ENCODE data around the gene KCNT2.
"Not testable (repeated sequence)": the region's sequence is repeated elsewhere in the genome, so short reads cannot be mapped to it uniquely, and the experiment has no call there.

The KCNT2 gene

DNA sequence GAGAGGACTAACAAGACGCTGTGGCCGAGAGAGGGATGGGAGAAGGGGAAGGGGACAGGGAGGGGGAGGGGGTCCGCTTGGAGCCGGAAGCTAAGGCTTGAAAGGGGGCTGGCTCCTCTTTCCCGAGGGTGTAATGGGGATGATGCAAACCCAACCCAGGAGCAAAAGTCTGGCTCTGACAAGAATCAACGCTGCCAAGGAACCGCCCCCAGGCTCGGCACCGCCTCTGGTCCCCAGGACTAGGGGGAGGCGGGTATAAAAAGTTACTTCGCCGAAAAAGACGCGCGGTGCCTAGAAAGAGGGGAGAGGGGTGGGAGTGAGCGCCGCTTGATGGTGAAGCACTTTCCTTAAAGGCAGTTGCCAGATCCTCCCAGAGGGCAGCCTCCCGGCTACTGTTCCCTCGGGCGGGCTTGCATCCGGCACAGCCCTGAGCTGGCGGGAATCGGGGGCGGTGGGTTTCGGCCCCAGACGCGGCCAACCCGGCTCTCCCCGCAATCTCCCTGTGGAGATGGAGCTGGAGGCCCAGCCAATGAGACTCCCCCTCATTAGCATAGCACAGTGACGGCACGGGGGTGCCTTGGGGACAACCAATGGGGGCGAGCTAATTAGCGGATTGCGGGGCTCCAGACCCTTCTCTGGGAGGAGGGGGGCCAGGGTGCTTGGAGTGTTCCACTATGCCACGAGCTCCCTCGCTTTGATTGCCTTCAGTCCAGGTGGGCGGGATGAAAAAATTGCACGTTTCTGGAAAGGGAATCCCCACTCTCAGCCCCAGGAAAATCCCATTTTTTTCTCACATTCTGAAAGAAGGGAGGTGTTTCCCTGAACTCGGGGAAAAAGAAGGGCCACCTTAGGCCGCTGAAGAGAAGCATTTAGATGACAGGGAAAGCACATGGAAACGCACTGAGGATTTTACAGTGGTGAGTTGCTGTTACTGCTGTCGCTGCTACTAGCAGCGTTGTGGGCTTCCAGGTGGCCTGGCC, at the start of gene KCNT2:
Gene KCNT2, minus strand, starts transcription at position 51 of the 980 bp plus-strand sequence. CDS start 131 bp downstream, outside the sequence.
- DNase-seq: no peak

DNA sequence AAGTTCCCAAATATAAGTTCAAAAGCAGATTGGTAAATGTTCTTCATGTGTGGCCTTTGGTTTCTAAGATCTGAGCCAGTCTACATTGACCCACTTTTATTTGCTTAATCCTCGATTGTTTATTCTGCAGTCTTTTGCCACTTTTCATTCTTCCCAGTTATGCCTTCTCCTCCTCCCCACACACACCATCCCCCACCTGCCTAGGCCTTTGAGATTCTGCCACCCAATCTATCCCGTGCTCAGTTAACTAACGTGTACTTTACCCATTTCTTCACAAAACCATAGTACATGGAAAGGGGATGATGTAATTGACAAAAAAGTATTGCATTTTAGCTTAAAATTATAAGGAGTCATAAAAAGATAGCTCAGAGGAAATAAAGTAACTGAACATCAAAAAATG, 47.3 kb upstream of the KCNT2 start:
- no peak for DNase-seq

DNA sequence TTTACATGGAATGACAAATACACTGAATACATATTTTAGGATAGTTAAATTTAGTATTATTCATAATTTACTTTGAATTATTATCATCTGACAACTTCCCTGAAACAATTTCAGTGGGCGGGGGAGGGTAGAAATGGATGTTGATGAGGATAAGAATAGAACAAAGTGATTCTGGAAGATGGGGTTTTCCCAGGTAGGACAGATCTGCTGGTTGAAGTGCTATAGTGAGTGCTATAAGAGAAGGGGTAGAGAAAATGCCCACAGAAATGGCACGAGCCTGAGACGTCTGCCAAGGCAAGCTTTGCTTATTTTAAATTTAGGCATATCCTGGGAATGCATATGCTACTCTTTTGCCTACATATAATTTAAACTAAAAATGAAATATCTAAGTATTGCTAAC, 46.8 kb upstream of the KCNT2 start:
- DNase-seq: no peak

DNA sequence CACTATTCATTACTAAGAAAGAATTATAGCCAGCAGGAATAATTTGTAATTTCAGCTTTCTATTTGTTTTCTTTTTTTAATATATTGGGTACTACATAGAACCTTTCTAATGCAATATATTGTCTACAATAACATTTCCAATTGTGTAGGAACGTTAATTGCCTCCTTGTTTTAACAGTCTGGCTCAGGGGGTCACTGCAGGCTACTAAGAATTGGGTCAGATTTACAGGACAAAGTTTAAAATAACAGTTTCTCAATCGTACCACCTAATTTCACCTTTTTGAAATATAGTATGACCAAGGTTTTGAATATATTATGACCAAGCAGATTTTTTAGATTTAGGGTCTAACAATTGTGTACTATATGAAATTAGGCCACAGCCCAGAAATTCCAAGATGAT, 46.0 kb upstream of the KCNT2 start:
- no peak for DNase-seq

DNA sequence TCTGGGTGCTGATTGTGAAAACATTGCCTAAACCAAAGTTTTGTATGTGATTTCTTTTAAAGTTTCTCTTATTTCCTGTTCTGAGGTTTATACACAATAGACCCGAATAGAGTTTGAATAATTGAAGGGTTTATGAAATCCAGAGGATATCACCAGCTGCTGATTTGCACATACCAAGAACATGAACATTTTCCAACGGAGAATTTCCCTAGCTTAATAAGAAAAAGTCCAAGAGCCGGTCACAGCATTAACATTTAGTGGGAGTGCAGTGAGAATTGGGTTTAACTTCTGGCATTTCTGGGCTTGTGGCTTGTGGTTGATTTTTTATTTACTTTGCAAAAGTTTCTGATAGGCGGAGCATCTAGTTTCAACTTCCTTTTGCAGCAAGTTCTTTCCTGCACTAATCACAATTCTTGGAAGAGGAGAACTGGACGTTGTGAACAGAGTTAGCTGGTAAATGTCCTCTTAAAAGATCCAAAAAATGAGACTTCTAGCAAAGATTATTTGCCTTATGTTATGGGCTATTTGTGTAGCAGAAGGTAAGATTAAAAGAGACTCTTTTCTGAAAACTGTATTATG, 43.5 kb upstream of the KCNT2 start, which contains the start of gene CFH:
Gene CFH, plus strand, starts transcription at position 407 of the 579 bp plus-strand sequence. Its CDS starts 75 bp downstream, at position 482.
- no peak for DNase-seq

DNA sequence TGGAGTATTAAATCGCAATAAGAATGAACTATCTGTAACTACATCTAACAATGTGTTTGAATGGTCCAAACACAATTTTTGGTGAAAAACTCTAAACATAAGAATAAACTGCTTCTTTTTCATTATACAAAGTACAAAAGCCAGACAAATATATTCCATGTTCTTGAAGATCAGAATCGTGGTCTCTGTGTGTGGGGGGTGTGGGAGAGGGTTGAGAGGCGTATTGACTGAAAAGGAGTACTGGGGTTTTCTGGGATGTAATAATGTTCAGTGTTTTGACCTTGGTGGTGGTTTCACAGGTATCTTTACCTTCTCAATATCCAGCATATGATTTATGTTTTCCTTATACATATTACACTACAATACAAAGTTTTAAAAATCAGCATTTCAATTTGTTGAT, 42.8 kb upstream of the KCNT2 start:
- DNase-seq: no peak

DNA sequence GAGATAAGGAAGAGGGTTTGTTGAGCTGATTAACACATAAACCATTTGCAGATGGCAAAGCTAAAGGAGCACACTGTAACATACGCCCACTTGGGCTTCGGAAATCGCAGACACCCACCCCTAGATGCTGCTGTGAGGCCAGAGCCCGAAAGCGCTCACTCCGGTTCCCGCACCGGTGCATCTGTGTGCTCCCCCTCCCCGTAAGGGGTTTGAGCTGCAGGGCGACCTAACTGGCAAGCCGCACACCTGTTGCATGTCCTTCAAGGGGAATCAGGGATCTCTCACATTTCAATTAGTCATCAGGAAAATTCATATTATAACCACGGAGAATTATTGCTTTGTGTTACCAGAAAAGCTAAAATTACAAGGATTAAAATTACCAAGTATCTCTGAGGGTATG, 42.2 kb upstream of the KCNT2 start:
- DNase-seq: no peak

DNA sequence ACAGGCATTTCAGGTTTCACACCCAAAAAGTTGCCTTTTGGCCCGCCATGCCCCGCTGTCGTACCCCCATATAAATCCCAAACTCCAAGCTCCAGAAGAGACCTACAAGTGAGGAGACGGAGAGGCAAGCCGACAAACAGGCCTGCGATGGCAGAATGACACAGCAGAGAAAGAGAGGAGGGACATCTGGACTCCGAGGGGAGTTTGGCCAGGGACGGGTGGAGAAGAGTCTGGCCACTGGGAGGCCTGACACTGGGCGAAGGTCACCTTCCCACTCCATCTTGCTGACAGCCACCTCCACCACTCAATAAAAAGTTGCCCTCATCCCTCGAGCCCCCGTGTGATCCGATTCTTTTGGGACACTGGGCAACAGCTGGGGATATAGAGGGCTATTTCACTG, 41.8 kb upstream of the KCNT2 start:
- DNase-seq: no peak

DNA sequence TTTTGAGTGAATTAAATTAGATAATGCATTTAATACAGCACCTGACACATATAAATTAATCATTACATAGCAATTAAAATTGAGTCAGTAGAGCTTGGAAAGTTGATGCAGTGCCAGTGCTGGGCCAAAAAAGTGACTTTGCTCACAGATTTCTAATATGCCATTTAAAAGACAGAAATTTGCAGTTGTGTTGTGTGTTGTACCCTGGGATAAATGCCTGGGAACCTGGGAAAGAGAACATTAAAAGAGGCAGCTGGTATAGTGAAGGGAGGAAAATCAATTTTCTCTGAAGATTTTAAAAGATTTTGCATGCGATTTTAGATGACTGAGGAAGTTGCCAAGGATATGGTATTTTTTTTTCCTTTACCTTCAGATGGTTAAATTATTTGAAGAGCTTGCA, 32.7 kb upstream of the KCNT2 start:
- no peak for DNase-seq

DNA sequence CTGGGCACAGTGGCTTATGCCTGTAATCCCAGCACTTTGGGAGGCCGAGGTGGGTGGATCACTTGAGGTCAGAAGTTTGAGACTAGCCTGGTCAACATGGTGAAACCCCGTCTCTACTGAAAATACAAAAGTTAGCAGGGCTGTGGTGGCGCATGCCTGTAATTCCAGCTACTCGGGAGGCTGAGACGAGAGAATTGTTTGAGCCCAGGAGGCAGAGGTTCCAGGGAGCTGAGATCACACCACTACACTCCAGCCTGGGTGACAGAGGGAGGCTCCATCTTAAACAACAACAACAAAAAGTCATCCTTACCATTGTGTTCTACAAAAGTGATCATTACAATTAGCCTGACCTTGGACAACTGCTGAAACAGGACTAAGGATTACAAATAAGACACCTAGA, 31.1 kb upstream of the KCNT2 start:
- not testable (repeated sequence) for DNase-seq

DNA sequence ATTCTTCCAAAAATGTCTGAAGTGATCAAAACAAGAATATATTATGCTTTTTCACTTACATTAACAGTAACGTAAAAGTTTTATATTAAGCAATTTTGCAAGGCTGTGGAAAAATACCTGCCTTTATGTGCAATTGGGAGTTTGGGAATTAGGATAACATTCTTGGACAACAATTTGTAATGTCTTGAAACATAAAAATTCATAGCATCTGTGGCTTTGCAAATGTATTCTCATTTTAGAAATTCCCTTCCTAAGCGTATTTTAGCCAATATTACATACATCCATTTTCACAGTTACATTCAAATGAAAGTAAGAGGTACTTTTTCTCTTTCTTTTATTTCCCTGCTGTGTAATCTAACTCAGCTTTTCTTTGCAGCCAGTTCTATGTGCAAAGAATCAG, 30.2 kb upstream of the KCNT2 start:
- no peak for DNase-seq

DNA sequence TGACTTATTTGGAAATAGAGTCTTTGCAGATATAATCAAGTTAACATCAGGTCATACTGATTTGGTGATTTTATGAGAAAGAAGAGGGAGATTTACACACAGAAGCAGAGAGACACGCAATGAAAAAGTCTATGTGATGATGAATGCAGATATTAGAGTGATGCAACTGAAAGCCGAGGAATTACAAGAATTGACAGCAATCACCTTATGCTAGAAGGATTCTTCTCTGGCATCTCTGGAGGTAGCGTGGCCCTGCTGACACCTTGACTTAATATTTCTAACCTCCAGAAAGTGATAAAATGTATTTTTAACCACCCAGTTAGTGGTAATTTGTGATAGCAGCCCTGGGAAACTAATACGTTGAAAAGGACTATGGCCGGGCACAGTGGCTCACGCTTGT, 29.4 kb upstream of the KCNT2 start:
- DNase-seq: no peak

DNA sequence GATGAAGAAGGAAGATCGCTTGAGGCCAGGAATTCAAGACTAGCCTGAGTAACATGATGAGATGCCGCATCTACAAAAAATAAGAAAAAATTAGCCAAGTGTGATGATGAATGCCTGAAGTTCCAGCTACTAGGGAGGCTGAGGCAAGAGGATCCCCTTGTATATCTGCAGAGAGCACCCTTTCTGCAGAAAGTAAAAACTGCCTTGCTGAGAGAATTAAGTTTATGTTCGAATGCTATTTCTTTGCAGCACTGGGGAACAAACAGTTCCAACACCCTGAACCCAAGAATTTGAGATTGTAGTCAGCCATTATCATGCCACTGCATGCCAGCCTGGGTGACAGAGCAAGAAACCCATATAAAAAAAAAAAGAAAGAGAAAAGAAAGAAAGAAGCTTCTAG, 20.6 kb upstream of the KCNT2 start:
- DNase-seq: no peak

DNA sequence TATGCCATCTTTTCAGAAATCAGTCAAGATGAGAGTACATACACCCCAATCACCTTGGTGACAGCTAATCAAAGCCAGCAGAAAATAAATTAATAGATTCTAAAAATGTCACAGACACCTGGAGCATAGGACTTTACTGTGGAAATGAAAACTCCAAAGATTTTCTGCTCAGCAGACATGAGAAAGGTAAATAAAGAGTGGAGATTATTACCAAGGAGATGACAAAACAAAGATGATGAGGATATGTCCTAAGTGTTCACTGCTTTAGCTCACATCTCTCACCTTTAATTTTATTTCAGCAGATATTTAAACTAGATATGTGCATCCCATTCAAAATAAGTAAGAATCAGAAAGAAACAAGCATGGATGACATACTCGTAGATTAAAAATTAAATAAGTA, 14.8 kb upstream of the KCNT2 start:
- DNase-seq: no peak

DNA sequence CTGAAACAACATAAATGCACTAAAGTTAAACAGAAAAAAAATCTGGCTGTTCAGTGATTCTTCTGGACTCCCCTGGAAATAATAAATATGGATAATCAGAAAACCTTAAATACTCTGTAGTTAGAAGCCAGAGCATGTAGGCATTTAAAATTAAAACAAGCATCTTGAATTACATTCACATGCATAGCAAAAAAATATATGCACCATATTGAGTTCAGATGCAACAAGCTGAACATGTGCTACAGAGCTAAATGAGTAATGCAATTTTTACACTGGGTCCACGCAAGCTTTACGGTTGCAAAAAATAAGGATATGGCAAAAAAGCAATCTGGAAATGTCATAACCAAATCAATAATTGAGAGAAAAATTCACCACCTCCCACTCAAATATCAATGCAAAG, 11.5 kb upstream of the KCNT2 start:
- DNase-seq: no peak

DNA sequence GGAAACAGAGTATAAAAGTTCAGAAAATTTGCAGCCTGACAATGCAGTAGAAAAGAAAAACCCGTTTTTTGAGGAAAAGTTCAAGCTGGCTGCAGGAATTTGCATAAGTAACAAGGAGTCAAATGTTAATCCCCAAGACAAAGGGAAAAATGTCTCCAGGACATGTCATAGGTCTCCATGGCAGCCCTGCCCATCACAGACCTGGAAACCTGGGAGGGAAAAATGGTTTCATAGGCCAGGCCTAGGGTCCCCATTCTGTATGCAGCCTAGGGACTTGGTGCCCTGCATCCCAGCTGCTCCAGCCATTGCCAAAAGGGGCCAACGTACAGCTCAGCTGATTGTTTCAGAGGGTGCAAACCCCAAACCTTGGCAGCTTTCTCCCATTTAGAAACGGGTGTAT, 3.6 kb upstream of the KCNT2 start:
- DNase-seq: no peak

DNA sequence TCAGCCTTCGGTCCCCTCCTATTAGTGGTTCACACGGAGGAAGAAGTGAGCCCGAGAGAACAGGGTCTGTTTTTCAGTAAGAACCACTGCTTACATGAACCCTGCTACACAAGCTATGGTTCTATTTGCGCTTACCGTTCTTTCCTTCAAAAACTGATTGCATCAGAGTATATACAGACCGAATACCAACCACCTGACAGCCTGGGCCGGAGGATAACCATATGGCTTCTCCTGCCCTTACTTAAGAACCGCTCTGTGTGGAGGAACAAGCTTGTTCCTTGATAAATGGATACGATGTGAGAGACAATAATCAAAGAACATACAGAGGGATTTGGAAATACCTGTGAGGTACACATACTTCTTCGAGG, 1.1 kb upstream of the KCNT2 start:
- DNase-seq: no peak

DNA sequence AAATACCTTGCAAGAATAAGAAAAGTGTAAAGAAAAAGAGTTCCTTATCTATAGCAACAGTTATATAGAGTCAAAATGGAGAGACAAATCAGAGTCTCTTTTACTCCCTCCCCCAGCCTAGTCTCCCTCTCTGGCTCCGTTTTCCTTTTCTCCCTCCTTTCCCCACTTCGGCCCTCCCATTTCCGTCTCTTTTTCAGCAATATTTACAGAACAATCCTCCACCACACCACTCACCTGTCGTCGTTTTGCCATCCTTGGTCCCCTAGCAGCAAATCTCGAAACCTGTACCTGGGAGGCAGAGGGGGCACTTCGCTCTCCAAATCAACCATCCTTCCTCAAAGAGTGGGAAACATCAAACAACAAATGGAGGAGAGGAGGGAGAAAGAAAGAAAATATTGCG, 259 bp downstream of the KCNT2 start:
- DNase-seq: no peak

DNA sequence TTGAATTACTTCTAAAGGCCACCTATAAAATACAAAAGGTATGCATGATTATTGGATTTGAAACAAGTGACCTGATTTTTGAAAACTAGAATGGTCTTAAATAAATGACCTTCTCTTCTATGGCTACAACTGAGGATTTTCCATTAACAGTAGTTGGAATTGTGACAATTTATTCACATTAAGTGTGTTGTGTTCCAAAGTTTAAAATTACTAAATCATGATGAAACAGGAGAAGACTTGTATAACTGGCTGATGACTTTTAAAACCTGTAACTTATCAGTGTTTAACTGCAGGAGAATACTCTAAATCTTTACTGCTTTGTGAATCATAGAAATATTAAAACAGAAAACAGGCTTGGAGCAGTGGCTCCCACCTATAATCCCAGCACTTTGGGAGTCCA, 4.6 kb downstream of the KCNT2 start:
- no peak for DNase-seq

DNA sequence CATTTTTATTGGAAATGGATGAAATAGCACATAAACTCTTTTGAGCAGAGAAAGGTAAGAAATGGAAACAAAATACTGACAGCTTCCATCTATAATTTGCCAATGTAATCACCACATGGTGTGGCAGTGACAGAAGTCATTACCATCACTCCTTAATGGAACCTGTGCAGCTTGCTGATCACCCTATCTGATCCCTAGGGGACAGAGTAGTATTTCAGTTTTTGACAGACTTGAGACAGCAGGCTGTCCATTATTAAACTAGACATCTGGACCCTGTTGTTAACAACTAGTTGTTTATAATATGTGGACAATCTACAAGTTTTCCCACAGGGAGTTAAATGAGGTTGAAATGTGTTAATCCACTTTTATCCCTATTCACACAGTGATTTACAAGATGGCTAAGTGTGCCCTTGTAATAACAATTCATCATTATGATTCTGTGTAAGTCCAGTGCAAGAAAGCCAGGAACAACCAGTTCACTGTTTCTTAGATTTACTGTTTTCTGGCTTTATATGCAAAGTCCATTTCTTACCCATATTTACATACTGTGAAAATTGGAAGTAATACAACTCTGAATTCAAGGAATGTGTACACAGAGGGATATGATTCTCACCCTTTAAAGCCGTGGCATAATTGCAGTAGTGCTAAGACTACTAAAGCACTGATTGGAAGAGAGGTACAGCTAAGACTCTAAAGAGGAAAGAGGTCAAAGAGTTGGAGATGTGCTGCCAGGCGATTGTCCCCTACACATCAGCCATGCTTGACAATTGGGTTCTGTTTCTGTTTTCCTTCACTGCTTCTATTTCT, 9.1 kb downstream of the KCNT2 start:
- DNase-seq: no peak

DNA sequence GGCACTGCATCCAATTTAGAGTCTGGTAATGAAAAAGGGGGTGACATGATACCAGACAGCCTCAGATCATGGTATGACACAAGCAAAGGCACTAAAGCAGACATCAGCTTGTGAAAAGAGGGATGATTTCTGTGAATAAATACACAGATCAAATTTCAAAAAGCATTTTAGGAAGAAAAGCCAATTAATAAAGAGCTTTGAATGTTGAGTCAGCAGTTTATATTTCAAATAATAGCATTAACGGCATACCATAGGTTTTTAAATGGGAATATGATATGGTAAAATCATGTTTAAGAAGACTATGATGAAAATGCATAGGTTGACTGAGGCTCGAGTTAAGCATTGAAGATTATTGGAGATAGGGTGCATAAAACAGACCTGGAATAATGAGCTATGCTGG, 13.5 kb downstream of the KCNT2 start:
- DNase-seq: no peak

DNA sequence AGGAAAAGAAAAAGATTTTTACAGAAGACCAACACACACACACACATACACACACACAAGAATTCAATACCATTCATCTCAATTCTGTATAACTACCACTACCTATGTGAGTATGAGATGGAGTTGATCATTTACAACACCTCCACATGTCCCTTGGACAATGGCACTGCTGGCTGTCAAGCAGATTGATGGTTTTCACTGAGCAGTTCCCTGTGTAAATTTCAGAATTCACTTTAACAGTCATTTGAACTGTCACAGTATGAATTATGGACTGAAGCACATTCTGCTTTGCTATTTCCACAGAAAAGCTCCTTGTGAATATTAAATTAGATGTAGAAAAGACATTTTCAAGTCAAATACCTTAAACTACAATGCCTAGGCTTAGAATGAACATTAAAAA, 14.3 kb downstream of the KCNT2 start:
- DNase-seq: no peak

DNA sequence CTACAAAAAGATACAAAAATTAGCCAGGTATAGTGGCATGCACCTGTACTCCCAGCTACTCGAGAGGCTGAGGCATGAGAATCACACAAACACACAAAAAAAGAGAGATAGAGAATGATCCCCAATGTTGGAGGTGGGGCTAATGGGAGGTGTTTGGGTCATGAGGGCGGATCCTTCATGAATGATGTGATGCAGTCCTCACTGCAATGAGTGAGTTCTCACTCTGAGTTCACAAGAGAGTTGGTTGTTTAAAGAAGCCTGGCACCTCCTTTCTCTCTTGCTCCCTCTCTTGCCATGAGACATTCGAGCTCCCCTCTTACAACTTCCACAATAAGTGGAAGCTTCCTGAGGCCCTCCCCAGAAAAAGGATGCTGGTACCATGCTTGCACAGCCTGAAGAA, 17.3 kb downstream of the KCNT2 start:
- DNase-seq: no peak
